COR-L47 (cell line): ENCODE measurements around the gene CTIF.

Experiments
- DNase-seq: peaks from one replicate; lab custom pipeline; 2025; lab: John Stamatoyannopoulos, UW

CTIF gene

DNA sequence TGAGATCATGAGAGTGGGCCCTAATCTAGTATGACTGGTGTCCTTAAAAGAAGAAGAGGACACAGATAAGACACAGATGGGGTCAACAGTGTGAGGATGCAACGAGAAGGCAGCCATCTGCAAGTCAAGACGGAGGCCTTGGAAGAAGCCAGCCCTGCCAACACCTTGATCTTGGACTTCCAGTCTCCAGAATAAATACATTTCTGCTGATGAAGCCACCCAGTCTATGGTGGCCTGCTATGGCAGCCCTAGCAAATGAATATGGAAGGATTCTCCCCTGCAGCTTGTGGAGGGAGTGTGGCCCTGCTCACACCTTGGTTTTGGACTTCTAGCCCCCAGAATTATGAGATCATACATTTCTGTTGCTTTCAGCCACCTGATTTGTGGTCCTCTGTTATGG, 12.3 kb downstream of the CTIF start:
- DNase-seq: no peak

DNA sequence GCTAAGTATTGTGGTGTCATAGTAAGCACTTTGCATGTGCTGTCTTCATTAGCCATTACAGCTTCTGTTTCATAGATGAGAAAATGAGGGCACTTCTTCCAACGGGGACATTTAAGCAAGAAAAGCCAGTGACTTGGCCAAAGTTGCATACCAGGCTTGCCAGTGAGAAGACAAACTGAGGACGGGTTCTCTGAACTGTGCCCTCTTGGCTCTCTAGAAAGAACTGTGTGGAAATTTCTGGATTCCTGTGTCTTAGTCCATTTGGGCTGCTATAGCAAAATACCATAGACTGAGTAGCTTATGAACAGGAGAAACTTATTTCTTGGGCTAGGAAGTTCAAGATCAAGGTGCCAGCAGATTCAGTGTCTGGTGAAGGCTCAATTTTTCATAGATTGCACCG, 13.3 kb downstream of the CTIF start:
- no peak for DNase-seq

DNA sequence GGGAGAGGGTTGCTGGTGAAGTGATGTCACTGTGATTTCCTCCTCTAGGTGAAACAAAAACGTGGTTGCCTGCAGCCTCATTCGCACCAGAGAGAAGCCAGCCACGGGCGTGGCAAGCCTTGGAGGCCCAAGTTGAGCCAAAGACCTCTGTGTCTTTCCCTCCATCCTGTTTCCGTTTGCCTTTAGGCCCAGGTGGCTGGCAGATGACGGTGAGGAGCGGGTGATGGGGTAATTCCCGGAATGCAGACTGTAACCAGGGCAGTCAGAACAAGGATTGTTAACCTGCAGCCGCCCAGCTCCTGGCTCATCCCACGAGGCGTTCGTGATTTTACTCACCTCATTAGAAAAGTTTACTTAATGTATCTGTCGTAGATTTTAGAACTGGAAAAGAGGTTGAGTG, 14.4 kb downstream of the CTIF start:
- no peak for DNase-seq

DNA sequence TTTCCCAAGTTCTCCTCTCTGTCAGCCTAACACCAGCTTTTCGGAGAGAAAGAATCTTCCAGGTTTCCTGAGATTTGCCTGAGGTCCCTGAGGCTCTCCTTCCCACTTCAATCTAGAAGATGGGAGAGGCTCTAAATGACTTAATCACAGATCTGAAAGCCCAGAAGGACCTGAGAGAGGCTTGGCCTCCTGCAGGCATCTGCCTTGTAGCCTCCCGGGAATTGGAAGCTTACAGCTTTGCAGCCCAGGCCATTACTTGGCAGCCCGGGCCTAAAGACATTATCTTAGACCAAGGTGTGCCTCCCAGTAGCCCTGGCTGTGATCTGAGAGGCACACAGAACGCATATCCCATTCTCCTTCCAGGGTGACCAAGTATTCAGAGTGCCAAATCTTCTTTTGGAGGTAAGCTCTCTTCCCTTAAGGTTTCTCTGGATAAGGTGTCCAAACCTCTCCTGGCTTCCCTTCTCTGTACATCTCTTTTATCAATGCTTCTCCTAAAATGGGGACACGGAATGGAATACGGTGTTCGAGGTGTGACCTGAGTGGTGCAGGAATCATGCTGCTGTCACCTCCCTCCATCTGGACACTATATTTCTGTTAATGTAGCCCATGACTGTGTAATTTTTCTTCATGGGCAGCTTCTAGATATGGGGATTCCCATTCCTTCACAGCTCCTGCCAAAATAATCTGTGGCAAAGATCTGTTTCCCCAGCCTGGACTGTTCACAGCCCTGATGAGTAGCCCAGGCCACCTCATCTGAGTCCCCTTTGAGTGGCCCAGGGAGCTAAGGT, 16.0 kb downstream of the CTIF start:
- no peak for DNase-seq

DNA sequence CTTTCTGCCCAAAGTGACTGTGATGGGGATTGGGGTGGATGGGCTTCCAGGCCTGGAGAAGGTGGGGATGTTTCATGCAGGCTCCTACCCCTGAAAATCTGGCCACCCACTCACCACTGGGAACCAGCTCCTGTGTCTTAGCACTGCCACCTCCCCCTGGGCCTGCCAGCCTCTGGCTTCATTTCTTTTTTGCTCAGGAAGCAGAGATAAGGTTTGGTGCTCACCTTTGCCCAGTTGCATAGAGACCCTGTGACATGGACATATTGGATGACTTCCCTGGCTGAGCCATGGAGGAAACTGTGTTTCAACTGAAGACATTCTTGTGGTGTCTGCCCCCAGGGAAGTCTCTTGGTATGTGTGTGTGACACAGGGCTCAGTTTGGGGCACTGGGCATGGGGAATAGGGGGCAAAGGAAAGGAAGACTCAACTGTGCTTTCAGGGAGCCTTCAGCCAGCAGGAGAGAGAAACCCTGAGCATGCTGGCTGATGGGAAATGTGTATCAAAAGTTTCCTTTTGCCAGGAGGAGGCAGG, 16.7 kb downstream of the CTIF start:
- DNase-seq: no peak

DNA sequence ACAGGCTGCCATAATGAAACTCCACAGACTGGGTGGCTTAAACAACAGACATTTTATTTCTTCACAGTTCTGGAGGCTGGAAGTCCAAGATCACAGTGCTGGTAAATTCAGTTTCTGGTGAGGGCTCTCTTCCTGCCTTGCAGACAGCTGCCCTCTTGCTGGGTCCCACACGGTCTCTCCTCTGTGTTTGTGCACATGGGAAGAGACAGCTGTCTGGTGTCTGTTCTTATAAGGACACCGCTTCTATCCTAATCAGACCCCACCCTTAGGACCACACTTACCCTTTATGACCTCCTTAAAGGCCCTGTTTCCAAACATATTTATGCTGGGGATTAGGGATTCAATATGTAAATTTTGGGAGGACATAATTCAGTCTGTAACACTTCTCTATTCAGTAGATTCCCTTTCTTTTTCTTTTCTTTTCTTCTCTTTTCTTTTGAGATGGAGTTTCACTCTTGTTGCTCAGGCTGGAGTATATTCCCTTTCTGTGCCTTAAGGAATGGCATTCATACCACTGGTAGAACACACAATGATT, 18.9 kb downstream of the CTIF start:
- no peak for DNase-seq

DNA sequence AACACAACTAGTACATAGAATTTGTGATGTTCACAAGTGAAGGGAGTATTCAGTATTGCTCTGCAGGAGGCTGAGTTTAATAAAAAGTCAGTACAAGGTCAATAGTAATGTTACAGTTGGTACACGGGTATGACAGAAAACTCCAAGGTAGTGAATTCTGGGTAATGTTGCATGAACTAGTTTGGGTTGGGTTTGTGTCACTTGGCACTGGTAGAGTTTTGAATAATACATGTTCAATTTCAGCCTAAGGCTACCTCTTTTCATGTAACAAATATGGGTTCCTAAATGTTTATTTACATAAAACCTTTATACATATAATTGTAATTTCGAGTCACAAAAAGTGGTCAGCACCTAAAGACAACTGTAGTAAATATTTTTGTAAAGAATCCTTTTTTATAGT, 19.4 kb downstream of the CTIF start:
- no peak for DNase-seq

DNA sequence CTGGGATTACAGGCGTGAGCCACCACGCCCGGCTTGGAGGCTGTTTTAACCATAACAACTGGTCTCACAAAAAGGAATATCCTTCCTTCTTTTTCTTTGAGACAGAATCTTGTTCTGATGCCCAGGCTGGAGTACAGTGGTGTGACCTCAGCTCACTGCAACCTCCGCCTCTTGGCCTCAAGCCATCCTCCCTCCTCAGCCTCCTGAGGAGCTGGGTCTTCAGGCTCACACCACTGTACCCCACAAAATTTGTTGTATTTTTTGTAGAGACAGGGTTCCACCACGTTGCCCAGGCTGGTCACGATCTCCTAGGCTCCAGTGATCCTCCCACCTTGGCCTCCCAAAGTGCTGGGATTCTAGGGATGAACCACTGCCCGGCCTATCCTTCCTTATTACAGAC, 21.7 kb downstream of the CTIF start:
- DNase-seq: no peak

DNA sequence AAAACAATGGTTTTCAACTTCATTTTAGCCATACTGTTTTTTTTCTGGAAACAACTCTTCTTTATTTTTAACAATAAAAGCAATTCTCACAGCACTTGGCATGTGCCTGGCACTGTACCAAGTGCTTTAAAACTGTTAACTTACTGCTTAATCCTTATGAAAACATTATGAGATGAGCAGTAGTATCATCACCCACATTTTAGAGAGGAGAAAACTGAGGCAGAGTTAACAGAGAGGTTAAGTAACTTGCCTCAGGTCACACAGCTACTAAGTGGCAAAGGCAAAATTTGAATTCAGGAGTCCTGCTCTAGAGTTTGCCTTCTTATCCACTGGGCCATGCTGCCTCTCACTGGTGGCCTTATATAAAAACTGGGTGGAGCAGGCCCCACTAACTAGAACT, 23.2 kb downstream of the CTIF start:
- DNase-seq: no peak

DNA sequence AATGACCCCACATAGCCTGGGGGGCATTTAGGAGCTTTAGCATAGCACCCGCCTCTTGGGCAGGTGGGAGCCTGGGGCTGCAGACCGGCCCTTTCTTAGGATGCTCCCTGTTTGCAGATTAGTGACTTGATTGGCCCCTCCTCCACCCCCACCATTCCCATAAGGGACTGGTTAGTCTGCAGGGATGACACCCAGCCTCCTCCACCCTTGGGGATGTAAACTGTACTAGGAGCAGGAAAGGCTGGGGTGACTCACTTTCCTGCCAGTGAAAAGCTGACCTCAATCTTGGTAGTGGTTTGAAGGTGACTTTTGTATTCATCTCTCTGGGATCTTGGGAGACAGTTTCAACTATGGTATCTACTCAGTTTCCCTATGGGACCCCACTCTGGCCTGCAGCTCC, 24.2 kb downstream of the CTIF start:
- DNase-seq: no peak

DNA sequence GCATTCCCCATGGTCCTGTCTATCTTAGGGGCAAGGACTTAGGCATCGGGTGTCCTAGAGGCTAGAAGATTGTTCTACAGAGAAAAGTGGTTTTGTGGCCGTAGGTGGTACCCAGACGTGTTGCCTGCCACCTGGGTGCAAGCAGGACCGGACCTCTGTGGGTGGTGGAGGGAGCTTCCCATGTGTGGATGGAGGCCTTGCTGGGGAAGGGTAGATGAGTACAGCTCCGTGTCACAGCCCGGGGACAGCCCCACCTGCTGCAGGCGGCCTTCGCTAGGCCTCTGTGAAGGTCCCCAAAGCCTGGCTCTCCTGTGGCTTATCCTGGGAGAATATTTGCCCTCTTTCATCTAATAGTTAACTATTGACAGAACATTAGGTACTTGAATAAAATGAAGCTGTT, 25.3 kb downstream of the CTIF start:
- no peak for DNase-seq

DNA sequence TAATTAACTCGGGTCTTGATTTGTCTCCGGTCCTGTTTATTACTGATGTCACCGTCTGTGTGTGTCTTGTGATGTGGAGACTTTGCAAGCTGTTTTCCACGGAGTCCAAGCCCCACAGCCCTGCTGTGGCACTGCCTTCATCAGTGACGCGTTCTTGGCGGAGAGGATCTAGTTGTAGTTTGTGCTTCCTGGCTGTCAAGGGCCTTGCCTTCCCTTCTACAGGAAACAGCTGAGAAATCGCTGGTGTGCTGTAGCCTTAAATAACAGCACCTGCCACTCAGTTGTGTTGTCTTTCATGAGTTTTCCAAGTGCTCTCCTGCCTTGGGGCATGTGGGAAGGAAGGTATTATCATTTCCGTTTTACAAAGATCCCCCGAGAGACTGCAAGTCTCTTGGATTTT, 26.3 kb downstream of the CTIF start:
- no peak for DNase-seq

DNA sequence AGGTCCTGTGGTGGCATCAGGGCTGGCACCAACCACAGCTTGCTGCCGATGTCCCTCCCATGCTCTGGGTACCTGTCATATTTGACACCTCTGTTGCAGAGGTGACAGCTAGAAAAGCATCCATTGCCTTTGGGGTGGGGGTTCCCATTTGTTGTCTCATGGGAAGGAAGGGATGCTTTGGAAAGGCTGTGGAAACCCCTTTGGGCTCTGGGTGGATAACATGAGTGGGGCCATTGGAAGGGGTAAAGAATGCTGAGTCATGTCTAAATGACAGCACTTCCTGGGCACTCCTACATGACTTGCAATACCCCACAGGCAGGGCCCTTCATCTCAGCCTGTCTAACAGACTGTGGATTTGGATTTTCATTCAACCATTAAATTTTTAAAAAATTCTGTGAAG, 27.8 kb downstream of the CTIF start:
- DNase-seq: no peak

DNA sequence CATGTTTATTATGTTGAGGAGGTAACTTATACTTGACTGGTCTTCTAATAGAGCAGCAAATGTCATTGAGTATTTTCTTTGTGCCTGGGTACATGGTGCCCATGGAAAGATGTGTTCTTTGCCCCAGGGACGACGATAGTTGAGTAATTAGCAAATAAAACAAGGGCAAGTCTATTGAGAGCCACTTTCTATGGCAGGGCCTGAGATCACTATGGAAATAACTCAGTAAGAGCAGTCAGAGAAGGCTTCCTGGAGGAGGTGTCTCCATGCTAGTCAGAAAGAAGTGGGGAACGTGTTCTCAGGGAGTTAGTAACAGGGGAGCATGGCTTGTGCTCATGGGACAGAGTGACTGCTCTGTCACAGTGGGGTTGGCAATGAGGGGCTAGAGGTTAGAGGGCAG, 28.6 kb downstream of the CTIF start:
- no peak for DNase-seq

DNA sequence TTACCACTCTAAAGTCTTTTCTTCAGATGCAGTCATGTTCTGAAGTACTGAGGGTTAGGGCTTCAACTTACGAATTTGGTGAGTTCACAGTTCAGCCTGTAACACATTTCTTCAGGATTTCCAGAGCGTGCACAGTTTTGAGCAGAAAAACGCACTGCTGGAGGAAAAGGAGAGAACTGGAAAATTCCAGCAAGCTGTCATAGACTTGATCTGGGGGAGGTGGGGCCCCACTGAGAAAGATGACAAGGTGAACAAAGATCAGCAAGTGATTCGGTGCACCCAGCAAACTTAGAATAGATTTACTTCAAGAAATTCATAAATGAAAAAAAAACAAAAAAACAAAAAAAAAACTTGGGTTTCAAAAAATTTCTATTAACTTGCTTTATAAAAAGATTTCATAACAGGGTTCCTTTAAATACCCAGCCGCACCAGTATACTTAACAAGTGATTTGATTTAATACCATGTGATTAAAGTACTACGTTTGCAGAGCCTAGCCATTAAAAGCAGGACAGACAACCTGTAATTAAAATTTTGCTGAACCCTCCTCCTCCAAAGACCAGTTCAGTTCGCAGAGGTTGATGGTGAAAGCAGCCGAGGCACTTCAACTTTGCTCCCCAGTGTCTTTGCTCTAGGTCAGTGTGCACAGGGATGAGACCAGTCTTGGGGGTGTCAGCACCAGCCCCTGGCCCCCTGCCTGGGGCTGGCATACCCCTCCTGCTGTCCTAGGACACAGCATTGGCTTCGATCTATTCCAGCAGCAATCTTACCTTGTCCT, 30.5 kb downstream of the CTIF start:
- DNase-seq: peak; percentile 61

DNA sequence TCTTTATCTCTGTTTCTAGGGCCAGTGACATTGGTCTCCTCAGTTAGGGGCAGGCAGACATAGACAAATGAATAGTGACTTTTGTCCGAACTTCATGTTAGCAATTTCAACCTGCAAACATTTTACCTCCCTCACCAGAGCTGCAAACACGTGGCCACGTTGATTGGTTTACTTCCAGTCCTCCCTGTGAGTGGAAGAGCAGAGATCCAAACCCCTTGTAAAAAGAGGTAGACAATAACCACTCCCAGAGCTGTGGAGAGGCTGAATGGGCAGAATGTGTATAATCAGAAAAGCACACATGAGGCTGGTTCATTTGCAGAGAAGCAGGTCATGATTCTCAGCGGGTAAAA, 31.1 kb downstream of the CTIF start:
- peak; percentile 70 for DNase-seq

DNA sequence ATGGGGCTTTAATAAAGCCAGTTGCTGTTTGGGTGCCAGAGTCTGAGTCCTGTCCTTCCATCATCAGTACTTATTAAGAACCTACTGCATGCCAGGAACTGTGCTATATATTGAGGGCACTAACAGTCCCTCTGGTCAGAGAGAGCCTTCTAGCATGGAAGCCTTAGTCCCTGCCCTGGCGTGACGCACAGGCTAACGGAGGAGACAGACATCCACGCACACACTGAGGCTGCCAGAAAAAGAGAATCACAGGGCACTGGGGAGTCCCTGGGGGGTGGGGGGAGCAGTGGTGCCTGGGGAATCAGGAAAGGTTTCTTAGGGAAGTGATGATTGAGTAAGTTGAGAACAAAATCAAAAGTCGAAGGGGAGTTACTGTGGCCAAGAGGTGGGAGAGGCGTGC, 31.5 kb downstream of the CTIF start:
- no peak for DNase-seq

DNA sequence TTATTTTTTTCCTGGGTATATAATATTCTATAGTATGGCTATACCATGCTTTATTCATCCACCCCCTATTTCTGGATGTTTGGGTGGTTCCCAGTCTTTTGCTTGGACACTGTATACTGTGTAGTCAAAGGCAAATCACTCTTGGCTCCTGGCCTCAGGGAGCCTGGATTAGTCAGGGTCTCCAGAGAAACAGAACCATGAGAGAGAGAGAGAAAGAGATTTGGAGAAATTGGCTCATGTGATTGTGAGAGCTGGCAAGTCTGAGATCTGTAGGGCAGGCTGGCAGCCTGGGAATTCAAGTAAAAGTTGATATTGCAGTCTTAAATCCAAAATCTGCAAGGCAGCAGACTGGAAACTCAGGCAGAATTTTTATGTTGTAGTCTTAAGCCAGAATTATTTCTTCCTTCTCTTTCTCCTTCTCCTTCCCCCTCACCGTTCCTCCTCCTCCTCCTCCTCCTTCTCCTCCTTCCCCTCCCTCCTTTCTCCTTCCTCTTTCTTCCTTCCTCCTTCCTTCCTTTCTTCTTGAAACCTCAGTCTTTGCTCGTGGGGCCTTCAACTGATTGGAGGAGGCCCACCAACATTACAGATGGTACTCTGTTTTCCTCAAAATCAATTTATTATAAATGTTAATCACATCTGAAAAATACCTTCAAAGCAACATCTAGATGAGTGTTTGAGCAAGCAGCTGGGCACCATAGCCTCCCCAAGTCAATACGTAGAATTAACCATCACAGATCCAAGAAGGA, 33.0 kb downstream of the CTIF start:
- DNase-seq: no peak

DNA sequence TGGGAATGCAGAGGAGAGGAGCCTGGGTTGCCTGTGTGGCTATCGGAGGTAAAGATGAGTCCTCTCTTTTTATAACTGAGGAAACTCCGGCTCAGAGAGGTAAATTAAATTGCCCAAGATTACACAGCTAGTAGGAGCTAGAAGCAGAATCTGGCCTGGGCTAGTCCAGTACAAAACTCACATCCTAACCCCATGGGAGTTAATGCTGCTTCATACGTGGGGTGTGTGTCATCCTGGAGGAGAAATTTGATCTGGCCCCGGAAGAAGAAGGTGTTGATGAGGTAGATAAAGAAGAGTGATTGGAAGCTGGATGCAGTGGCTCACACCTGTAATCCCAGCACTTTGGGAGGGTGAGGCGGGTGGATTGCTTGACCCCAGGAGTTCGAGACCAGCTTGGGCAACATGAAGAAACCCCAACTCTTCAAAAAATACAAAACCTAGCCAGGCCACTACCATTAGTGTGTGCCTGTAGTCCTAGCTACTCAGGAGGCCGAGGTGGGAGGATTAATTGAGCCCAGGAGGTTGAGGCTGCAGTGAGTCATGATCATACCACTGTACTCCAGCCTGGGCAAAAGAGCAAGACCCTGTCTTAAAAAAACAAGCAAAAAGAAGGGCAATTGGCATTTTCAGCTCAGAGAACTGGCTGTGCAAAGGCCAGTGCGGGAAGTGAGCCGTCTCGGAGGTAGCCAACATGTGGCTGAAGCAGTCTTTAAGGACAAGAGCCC, 33.7 kb downstream of the CTIF start:
- no peak for DNase-seq

DNA sequence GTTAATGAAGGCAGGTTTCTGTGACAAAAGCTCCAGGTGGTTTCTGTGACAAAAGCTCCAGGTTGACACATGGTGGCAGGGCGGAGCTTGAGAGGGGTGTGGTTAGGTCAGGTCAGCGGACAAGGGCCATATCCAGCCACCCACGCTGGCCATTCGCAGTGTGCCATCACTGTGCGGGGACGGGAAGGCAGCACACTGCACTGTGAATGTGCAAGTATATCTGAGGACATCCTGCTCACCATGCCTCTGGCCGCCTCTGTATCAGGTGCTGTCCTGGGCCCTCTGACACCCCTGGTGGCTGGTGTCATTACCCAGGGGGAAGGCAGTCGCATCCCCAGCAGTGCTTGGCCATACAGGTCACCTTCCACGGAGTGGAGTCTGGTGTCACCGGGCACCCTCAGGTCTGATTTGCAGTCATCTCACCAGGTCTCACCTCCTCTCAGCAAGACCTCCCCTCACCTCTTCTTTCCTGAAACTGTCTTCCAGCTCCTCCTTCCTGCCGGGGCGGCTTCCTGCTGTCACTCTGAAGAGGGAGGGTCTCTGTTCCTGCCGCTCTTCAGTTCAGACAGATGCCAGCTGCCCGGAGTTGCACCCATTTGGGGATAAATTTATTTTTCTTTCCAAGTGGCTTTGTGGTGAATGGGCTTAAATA, 34.9 kb downstream of the CTIF start:
- no peak for DNase-seq

DNA sequence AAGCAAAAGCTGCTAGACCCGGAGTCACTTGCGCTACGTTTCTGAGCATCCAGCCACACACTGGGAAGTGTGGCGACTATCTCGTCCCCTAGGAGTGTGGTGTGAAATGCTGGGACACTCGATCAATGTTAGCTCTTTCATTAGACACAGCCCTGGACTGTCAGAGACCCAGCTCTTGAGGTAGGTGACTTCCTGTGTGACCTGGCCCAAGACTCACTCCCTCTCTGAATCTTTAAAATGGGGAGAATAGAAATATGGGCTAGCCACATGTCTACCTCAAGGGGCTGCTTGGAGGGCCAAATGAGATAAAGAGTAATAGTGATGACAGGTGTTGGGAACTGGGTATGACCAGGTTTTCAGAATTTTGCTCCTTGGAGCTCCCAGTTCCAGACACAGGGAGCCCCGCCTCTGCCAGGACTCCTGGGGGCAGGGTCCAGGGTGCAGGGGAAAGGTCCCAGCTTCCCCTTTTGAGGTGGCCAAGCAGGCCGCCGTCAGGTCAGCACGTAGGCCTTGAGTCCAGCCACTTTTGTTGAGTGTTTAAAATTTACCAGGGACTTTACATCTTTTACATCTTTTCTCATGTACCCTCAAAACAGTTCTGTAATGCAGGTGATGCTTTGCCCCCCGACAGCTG, 36.0 kb downstream of the CTIF start:
- no peak for DNase-seq
